ENCODE measurements around the gene C7orf25.

C7orf25 gene

DNA sequence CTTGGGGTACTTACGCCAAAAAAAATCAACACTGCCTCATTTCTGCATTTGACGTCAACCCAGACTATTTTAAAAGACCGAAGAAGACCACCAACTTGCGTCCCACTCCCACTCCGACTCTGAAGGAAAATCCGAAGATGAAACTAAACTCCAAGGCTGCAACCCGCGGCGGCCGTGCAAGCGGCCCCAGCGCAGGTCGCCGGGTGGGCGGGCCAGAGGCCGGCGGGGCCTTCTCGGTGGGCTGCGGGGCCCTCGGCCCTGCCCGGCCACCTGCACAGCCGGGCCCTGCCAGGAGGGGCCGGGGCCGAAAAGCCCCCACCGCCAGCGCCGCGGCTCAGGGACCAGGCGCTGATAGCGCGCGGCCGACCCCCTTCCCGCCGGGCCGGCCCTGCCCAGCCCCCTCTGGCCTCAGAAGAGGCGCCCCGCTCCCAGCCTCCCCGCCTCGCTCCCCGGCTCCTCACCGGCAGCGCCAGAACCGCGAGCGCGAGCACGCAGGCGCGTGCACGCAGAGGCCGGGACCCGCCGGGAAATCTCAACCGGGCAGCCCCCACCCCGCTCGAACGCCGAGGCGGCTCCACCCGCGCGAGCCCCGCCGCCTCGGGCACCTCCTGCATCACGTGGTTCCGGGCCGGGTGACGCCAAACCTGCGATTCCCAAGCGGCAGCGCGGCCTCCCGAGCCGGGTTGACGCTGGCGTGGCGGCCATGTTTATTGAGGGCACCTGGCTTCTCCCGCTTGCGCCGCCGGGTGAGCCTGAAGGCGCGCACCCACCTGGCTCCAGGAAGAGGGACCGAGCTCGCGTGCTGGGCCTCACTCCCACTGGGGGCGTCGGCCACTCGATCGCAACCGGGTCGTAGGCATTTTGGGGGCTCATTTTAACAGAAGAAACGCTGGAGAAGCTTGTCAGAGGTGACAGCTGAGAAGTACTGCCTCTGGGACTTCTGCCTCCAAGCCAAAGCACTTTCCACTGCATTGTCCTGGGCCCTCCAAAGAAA, at the start of gene C7orf25:
TSS of gene C7orf25 (minus strand) at position 617 of the 994 bp plus-strand sequence. CDS start 1,170 bp downstream, outside the sequence.
- peak within 1 kb of the TSS; percentile 81 for H3K4me3 ChIP-seq (ENCODE audit: low read length)
- TF ChIP-seq, protein P1, sequence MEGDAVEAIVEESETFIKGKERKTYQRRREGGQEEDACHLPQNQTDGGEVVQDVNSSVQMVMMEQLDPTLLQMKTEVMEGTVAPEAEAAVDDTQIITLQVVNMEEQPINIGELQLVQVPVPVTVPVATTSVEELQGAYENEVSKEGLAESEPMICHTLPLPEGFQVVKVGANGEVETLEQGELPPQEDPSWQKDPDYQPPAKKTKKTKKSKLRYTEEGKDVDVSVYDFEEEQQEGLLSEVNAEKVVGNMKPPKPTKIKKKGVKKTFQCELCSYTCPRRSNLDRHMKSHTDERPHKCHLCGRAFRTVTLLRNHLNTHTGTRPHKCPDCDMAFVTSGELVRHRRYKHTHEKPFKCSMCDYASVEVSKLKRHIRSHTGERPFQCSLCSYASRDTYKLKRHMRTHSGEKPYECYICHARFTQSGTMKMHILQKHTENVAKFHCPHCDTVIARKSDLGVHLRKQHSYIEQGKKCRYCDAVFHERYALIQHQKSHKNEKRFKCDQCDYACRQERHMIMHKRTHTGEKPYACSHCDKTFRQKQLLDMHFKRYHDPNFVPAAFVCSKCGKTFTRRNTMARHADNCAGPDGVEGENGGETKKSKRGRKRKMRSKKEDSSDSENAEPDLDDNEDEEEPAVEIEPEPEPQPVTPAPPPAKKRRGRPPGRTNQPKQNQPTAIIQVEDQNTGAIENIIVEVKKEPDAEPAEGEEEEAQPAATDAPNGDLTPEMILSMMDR (IDR thresholded peaks at IDR 0.05; ENCODE audit: insufficient read depth, low read depth, low read length, missing control alignments), result no peak
- DNase-seq (ENCODE audit: low read depth), result peak; percentile 95

DNA sequence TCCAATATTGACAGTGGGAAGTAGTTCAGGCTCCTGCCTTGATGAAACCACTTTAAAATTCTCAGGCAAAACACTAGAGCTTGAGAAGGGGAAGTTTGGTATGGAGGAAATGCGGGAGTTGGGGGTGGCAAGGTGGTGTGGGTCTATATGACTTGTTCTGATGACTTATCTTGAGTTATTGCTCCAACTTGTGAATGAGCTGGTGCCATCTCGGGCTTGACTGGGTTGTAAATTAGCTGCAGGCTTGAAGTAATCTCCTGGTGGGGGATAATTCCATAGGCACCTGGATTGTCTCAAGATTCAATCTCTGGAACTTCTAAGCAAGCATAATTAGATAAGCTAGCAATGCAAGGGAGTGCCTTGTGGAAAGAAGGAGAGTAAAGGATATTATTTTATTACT, 49.3 kb upstream of the C7orf25 start:
- no peak overlapping the region for H3K4me3 ChIP-seq (ENCODE audit: low read length)
- DNase-seq (ENCODE audit: low read depth), result no peak
- TF ChIP-seq, protein P1 (IDR thresholded peaks at IDR 0.05; ENCODE audit: insufficient read depth, low read depth, low read length, missing control alignments), result no peak

DNA sequence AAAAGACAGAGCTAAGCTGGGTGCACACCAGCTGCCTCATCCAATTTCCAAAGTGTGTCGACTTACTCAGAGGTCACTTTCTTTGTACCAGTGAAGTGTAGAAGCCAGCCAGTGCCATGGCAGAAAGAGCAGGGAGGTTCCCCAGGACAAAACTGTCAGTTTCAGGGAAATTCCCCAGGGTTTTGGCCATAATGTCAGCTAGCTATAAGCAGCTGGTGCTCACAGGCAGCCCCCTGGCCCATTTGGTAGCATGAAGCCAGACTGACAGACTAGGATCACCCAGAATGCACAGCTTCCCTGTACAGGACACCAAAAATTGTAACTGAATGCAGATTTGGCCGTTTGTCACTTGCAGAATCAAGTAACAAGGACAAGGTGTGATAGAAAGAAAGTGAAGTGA, 48.9 kb upstream of the C7orf25 start:
- no peak overlapping the region for H3K4me3 ChIP-seq (ENCODE audit: low read length)
- DNase-seq (ENCODE audit: low read depth), result no peak
- TF ChIP-seq, protein P1 (IDR thresholded peaks at IDR 0.05; ENCODE audit: insufficient read depth, low read depth, low read length, missing control alignments), result no peak

DNA sequence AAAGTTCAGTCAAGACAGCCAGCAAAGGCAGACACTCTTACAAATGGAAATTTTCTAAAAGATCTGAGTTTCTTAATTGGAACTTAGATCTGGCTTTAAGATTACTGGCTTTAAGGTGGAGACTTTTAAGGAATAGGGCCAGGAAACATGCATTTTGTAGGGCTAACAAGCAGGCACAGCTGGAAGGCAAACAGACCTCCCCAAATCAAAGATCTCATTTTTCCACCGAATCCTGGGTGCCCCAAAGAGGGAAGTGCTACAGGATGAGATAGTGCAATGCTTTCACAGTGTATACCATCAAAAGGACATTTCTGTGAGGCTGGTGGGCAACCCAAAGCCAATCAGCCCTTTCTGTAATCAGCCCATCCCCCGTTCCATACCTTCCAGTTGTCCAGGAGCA, 47.7 kb upstream of the C7orf25 start:
- no peak overlapping the region for H3K4me3 ChIP-seq (ENCODE audit: low read length)
- TF ChIP-seq, protein P1 (IDR thresholded peaks at IDR 0.05; ENCODE audit: insufficient read depth, low read depth, low read length, missing control alignments), result no peak
- no peak for DNase-seq (ENCODE audit: low read depth)

DNA sequence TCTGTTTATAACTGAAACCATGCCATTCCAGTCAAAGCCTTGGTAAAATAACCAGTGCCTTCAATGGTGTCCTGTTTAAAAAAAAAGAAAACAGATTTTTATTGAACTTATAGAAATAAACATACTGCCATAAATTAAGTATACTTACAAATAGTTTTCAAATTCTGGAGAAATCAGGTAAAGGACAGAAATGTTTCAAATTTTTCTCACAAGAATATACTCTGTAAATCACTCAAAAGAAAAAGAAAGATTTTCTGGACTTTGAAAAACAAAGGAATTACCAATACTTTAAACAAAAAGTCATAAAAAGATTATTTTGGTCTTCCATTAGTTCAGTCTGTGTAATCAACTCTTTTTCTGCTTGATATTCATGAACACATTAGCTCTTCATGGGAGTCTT, 44.2 kb upstream of the C7orf25 start:
- no peak for DNase-seq (ENCODE audit: low read depth)
- no peak overlapping the region for H3K4me3 ChIP-seq (ENCODE audit: low read length)
- TF ChIP-seq, protein P1 (IDR thresholded peaks at IDR 0.05; ENCODE audit: insufficient read depth, low read depth, low read length, missing control alignments), result no peak

DNA sequence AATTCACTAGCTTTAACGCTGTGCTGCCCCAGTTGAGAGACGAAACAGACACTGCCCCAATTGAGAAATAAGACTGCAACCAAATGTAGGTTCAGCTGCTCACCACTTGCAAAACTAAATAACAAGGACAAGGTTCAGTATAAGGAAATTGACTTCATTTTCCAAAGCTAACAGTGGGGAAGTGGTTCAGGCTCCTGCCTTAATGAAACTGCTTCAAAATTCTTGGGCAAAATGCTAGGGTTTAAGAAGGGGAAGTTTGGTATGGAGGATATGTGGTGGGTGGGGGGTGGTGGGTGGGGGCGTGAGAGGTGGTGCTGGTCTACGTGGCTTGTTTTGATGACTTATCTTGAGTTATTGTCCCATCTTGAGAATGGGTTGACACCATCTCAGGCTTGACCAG, 42.1 kb upstream of the C7orf25 start:
- DNase-seq (ENCODE audit: low read depth), result no peak
- TF ChIP-seq, protein P1 (IDR thresholded peaks at IDR 0.05; ENCODE audit: insufficient read depth, low read depth, low read length, missing control alignments), result no peak
- no peak overlapping the region for H3K4me3 ChIP-seq (ENCODE audit: low read length)
